ENCODE measurements around the gene FRRS1.

- TF ChIP-seq POLR2A (IDR thresholded peaks at IDR 0.05) (no peak), CTCF (IDR thresholded peaks at IDR 0.05) (no peak)
Observed at GRCh38 chr1:99669376-99669775, 97.1 kb downstream of the FRRS1 start.

All from esophagus squamous epithelium (tissue), 4 donors.